NB4 (cell line): ENCODE data around the gene AGT.
"Not testable (repeated sequence)": the region's sequence is repeated elsewhere in the genome, so short reads cannot be mapped to it uniquely, and the experiment has no call there.

Experiments used
- DNase-seq: peaks from one replicate; pipeline ENCODE4 v3.0.0; 2010; ENCODE audit warnings: low read depth
- H3K4me3 ChIP-seq: one replicate; pipeline ENCODE4 v1.5.1; 2011; ENCODE audit warnings: mild to moderate bottlenecking, low read depth, low read length, moderate library complexity
- CTCF ChIP-seq: IDR thresholded peaks from one replicate; pipeline ENCODE4 v1.5.1; 2012; ENCODE audit warnings: low read depth, low read length
- MAX ChIP-seq: IDR thresholded peaks from 2 replicates; pipeline ENCODE4 v1.6.1; 2011; ENCODE audit warnings: low read depth, low read length
- MYC ChIP-seq: IDR thresholded peaks from 2 replicates; pipeline ENCODE4 v1.6.1; 2011; ENCODE audit warnings: low read depth, low read length
- POLR2A ChIP-seq: IDR thresholded peaks from 2 replicates; pipeline ENCODE4 v1.6.1; 2011; ENCODE audit warnings: mild to moderate bottlenecking; ENCODE audit not compliant: insufficient read length; ENCODE audit errors: extremely low read depth

The AGT gene

GRCh38 chr1:230701895-230702768, 11.8 kb downstream of the AGT start:
- H3K4me3 ChIP-seq: no peak overlapping the region

GRCh38 chr1:230701434-230701833, 12.5 kb downstream of the AGT start:
- TF ChIP-seq MAX (no peak), POLR2A (no peak), MYC (no peak), CTCF (no peak)
- DNase-seq: no peak

More at GRCh38 chr1:230701895-230702768, 11.8 kb downstream of the AGT start:
- DNase-seq: no peak
- TF ChIP-seq POLR2A (no peak), MYC (no peak), CTCF (no peak), MAX (no peak)

GRCh38 chr1:230700132-230700531, 13.8 kb downstream of the AGT start:
- TF ChIP-seq MAX (no peak), MYC (no peak), POLR2A (no peak), CTCF (no peak)
- no peak for DNase-seq
- no peak overlapping the region for H3K4me3 ChIP-seq

More at GRCh38 chr1:230701434-230701833, 12.5 kb downstream of the AGT start:
- no peak overlapping the region for H3K4me3 ChIP-seq

- no peak for DNase-seq
- no peak overlapping the region for H3K4me3 ChIP-seq
- TF ChIP-seq POLR2A (no peak), CTCF (no peak), MAX (no peak), MYC (no peak)
Observed at GRCh38 chr1:230699716-230700115, 14.2 kb downstream of the AGT start.

- not testable (repeated sequence) for DNase-seq, H3K4me3 ChIP-seq
Observed at GRCh38 chr1:230698964-230699363, 15.0 kb downstream of the AGT start.

GRCh38 chr1:230698130-230698529, 15.8 kb downstream of the AGT start:
- no peak for TF ChIP-seq MYC
- no peak for TF ChIP-seq CTCF
- no peak for TF ChIP-seq POLR2A
- TF ChIP-seq MAX: no peak
- H3K4me3 ChIP-seq: no peak overlapping the region
- DNase-seq: no peak
